Ishikawa (cell line): ENCODE measurements around the gene KRT79.

ENCODE experiments used
- CEBPB ChIP-seq: IDR thresholded peaks from 2 replicates; pipeline ENCODE4 v1.6.1; 2012
- FOXM1 ChIP-seq: IDR thresholded peaks from 2 replicates; pipeline ENCODE4 v1.6.1; 2012; ENCODE audit warnings: low read depth, borderline replicate concordance
- NFIC ChIP-seq: IDR thresholded peaks from 2 replicates; pipeline ENCODE4 v1.6.1; 2012
- RAD21 ChIP-seq: IDR thresholded peaks from 2 replicates; pipeline ENCODE4 v1.6.1; 2012; ENCODE audit warnings: low read depth
- TCF12 ChIP-seq: IDR thresholded peaks from 2 replicates; pipeline ENCODE4 v1.6.1; 2012; ENCODE audit warnings: low read depth
- TEAD4 ChIP-seq: IDR thresholded peaks from 2 replicates; pipeline ENCODE4 v1.6.1; 2012
- YY1 ChIP-seq: IDR thresholded peaks from 2 replicates; pipeline ENCODE4 v1.6.1; 2012; ENCODE audit warnings: low read depth
- ZBTB7A ChIP-seq: IDR thresholded peaks from 2 replicates; pipeline ENCODE4 v1.6.1; 2012; ENCODE audit warnings: low read depth
- TF ChIP-seq, protein P1 (sequence below): IDR thresholded peaks from 2 replicates; pipeline ENCODE4 v1.6.1; 2012

- TF ChIP-seq CEBPB, result no peak
- no peak for TF ChIP-seq YY1
- no peak for TF ChIP-seq RAD21
- TF ChIP-seq ZBTB7A, result no peak
- TF ChIP-seq, protein P1, sequence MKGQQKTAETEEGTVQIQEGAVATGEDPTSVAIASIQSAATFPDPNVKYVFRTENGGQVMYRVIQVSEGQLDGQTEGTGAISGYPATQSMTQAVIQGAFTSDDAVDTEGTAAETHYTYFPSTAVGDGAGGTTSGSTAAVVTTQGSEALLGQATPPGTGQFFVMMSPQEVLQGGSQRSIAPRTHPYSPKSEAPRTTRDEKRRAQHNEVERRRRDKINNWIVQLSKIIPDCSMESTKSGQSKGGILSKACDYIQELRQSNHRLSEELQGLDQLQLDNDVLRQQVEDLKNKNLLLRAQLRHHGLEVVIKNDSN, result no peak
- no peak for TF ChIP-seq FOXM1
- TF ChIP-seq NFIC, result no peak
- TF ChIP-seq TEAD4, result no peak
- TF ChIP-seq TCF12, result no peak
Measured at GRCh38 chr12:52784909-52785308, 49.2 kb downstream of the KRT79 start.
